GM18873 (cell line): ENCODE measurements around the gene CDK11B.
"Not testable (repeated sequence)": the region's sequence is repeated elsewhere in the genome, so short reads cannot be mapped to it uniquely, and the experiment has no call there.

ENCODE experiments used
- ATAC-seq: cut with Tn5 transposase; IDR thresholded peaks from one replicate; pipeline ENCODE4 v1.9.1; 2021; ENCODE audit warnings: mild to moderate bottlenecking, moderate library complexity, moderate number of reproducible peaks; ENCODE audit not compliant: unreplicated experiment, low FRiP score

Gene CDK11B

GRCh38 chr1:1683104-1683905, 24.5 kb upstream of the CDK11B start:
- ATAC-seq = no peak

DNA sequence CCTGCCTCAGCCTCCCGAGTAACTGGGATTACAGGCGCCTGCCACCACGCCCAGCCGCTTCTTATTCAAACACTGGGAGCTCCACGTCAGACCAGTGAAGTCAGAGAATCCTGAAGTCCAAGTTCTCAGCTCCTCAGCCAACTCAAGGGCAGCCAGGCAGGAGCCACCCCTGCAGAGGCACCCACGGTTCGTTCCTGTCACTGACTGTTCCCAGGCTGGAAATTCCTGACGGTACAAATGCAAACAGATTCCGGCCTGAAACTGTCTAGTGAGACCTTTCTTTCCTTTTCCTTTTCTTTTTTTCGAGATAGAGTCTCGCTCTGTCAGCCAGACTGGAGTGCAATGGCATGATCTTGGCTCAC, 22.1 kb upstream of the CDK11B start:
- ATAC-seq = no peak

DNA sequence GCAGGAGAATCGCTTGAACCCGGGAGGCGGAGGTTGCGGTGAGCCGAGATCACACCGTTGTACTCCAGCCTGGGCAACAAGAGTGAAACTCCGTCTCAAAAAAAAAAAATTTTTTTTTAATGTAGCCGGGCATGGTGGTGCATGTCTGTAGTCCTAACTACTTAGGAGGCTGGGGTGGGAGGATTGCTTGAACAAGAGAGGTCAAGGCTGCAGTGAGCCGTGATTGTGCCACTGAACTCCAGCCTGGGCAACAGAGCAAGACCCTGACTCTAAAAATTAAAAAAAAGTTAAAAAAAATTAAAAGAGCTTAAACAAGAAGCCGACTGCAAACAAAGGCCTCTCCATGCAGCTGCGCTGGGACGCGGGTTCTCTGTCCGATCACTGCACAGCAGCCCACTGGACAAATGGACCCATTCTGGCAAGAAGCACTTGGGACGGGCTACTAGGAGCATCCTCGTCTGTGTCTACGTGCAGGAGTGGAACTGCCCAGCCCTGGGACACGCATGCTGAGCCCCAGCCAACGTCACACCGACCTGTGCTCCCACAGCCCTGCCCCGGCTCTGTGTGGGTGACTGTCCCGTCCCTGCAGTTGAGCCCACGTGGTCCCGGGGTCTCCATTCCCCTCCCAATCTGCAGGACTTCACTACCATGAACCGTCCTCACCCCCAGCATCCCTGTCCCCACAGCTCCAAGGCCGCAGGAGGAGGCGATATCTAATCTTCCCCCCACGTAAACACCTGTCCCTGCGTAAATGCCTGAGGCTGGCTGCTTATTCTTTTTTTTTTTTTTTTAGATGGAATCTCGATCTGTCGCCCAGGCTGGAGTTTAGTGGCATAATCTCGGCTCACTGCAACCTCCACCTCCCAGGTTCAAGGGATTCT, 21.5 kb upstream of the CDK11B start:
- ATAC-seq = no peak

- no peak for ATAC-seq
These were observed 20.0 kb upstream of the CDK11B start for GRCh38 chr1:1678581-1679380.

DNA sequence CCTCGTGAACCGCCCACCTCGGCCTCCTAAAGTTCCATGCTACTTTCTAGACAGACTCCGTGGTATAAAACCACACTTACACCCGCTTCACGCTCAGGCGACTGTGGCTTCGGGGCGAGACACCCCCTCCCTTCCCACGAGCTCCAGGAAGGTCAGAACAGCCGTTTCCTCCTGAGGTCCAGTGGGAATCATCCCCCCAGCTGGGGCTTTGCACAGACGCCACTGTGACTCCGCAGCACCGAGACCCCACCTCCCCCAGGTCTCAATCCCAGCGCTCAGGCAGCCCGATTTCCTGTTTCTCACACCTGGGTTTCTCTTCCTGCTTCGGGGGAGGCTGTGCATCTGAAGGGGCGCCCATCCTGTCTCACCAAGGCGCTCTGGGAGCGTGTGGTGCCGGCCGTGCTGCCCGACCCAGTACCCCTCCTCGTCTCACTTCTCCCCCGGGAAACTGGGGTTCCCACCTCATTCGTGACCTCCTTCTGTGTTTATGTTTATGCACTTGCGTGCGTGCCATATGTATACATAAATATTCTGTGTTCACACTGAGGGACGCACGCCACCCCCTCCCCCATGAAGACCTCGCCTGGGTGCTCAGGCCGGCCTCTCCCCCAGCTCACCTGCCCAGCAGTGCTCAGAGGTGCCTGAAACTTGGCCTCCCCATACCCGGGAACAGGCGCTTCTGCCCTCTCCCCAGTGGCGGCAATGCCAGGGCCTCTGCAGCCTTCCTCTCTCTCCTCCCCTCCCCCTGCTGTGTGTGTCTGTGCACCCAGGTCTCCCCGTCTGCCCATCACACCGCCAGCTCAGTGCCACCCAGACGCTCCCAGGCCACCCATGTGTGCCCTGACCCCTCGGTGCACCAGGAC, 19.1 kb upstream of the CDK11B start:
- peak; percentile 48 for ATAC-seq

GRCh38 chr1:1676087-1676486, 17.3 kb upstream of the CDK11B start:
- ATAC-seq = not testable (repeated sequence)

DNA sequence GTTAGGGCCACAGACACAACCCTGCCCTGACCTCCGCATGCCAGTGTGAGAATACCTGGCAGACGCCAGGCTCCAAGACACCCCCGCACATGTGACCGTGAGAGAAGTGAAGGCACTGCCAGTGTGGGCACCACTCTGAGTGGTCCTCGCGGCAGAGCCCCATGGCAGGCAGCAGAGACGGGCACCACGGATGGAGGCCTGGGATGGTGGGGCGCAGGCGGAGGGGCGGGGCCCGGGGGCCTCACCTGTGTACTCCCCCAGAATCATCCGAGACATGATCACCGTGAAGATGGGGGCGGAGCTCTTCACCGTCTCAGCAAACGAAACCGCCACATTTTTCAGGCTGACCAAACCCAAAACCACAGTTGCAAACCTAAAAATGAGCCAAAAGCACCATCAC, 16.4 kb upstream of the CDK11B start:
- not testable (repeated sequence) for ATAC-seq

DNA sequence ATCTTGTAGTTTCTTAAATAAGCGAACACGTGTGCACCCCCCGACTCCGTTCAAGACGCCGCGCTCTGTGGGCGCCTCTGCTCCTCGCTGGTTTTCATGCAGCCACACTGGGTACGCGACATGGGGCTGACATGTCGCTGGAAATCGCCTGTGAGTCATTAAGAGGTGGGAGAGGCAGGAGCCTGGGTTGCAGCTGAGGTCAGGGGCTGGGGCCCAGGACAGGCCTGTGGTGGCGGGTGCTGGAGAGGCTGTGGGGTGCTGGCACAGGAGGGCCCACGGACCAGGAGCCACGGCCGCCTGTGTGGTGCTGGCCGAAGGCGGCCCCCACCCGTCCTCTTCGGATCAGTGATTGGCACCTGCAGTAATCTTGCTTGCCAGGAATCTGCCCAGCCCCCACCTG, 16.0 kb upstream of the CDK11B start:
- ATAC-seq = not testable (repeated sequence)

DNA sequence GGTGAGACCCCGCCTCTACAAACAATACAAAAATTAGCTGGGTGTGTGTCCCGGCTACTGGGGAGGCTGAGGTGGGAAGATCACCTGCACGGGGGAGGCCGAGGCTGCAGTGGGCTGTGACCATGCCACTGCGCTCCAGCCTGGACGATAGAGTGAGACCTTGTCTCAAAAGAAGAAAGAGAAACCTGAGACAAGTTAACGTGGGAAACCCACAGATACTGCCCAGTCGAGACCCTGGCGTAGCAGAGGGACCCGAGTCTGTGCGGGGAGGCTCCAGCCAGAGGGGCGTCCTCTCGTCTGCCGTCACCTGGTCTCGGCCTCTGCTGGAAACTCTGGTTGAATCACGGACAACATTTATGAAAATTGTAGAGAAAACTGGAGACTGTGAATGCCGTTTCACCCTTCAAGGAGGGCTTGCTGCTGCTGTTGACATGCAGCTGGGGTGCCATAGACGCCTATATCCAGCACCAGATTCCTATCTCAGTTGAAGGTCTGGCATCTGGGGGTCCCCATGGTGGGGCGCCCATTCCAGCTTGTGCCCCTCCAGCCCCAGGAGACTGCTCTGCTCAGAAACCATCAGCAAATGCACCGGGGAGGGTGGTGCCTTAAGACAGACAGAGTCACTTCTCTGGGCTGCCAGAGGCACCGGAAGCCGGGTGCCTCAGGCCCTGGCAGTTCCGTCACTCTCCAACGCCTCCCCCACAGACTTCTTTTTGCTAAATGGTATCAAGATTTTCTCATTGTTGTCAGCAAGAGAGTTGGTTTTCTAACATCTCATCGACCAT, 13.6 kb upstream of the CDK11B start:
- ATAC-seq = no peak

DNA sequence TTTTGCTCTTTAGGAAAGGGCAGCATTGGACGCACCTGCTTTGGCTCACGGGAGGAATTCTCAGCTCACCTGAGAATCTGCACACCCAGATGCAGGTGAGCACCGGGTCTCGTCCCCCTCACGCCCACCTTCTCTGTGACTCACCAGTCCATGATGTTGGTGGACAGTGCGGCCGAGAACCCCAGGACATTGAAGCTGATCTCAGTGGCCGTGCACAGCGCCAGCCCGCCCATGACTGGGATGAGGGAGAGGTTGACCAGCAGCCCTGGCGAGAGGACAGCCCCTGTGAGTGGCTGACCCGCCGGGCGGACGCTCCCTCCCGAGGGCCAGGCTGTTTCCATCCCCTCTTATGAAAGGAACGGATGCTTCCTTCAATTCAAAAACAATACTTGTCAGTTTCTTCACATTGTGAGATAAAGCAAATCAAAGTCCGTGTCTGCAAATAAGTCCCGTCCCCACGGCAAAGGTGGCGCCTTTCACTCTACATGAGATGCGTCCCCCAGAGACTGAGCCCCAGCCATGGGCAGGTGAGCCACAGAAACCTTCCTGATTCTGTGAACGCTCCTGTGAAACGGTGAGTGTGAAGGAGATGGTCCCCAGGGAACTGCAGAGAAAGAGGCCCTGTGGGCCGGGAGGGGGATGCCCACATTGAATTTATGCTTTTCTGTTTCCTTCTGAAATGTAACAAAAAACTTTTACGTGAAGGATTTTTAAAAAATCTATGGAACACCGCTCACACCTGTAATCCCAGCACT, 12.7 kb upstream of the CDK11B start:
- no peak for ATAC-seq

DNA sequence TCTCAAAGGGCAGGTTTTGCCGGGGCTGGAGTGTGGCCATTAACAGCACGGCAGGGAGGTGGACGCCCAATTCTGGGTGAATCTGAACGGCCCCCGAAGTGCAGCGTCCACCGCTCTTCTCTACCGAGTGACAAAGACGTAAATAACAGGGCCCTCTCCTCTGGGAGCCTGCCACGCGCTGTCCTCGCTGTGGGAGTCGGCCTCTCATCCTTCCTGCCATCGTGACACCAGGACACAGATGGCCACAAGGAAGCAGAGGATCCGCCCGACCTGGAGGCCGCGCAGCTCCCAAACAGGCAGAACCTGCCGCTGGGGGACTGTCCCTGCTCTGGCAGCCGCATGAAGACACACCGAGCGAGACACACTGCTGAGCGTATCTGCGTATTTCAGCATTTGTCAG, 12.1 kb upstream of the CDK11B start:
- ATAC-seq = no peak

GRCh38 chr1:1669468-1670440, 10.9 kb upstream of the CDK11B start:
- no peak for ATAC-seq

DNA sequence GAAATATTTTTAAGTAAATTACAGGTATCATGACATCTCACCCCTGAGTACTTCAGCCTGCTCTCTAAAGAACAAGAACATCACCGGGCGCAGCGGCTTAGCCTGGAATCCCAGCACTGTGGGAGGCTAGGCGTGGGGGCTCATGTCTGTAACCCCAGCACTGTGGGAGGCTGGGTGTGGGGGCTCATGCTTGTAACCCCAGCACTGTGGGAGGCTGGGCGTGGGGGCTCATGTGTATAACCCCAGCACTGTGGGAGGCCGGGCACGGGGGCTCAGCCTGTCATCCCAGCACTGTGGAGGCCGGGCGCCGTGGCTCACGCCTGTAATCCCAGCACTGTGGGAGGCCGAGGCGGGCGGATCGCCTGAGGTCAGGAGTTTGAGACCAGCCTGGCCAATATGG, 7.7 kb upstream of the CDK11B start:
- ATAC-seq = no peak

DNA sequence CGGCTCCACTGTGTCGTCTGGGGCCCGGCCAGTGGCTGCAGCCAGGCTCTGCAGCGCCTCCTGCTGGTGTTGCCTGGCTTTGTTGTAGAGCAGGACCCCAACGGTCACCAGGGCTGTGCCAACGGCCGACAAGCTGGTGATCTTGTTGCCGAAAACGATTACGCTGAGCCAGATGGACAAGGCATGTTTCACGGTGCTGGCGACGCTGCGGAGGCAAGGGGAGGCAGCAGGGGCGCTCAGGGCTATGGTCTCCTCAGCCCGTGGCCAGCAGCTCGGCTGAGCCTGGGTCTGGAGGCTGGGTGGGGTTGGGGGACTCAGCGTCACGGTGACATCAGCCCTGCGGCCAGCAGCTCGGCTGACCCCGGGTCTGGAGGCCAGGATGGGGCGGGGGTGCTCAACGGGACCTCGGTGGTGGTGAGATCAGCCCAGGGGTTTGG, 7.0 kb upstream of the CDK11B start:
- ATAC-seq = no peak

DNA sequence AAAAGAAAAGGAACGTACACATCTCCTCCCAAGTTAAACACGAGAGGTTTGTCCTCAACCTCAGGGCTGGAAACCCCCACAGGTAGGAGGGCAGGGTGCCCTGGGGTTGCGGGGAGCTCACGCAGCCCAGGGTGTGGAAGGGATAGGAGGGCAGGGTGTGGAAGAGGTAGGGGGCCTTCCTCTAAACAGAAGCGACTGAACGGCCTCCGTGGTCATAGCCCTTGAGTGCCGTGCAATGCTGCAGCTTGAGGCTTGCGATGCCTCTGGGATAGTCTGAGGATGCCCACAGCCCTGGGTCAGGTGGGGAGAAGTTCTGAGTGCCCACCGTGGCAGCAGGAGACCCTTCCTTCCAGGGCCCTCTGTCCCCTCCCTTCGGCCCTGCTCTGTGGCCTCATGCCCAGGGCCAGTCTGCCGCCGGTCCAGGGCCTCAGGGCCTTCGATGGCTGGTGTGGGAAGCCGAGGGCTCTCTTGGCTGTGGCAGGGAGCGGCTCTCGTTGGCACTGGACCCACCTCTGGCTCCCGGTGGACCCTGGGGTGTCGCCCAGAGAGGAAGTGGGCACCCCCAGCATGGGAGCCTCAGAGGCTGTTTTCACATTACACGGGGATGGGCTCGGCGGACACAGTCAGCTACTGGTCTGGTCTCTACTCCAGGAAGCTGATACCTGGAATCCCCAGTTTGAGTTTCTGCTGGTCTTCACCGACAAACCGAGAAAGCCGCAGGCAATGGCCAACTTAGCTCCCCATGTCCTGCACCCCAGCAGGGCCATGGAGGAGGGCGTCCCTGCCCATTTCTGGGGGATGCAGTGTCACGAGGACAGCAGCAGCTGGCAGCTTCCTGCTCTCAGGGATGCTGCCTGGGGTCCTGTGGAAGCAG, 6.4 kb upstream of the CDK11B start:
- ATAC-seq = no peak

GRCh38 chr1:1664318-1664717, 5.5 kb upstream of the CDK11B start:
- ATAC-seq = not testable (repeated sequence)
